Nephron (organoid): ENCODE measurements around the gene TFAP2E.

Experiments used
- H3K27ac Mint-ChIP-seq, 3 experiments: 2 replicates each; pipeline ENCODE4 v1.8.0; 2020; ENCODE audit warnings: mixed read lengths in 3 of 3, mild to moderate bottlenecking in 2 of 3, moderate library complexity in 1 of 3
- H3K27me3 Mint-ChIP-seq: 2 replicates; pipeline ENCODE4 v1.8.0; 2021; ENCODE audit warnings: low read depth, mild to moderate bottlenecking, moderate library complexity, mixed read lengths
- H3K36me3 Mint-ChIP-seq: 2 replicates; pipeline ENCODE4 v1.8.0; 2020; ENCODE audit warnings: low read depth, mixed read lengths
- H3K4me1 Mint-ChIP-seq: 2 replicates; pipeline ENCODE4 v1.8.0; 2020; ENCODE audit warnings: mixed read lengths
- H3K4me3 Mint-ChIP-seq, 3 experiments: 2 replicates each; pipeline ENCODE4 v1.8.0; 2020; ENCODE audit warnings: mild to moderate bottlenecking in 3 of 3, mixed read lengths in 3 of 3, moderate library complexity in 2 of 3
- H3K9me3 Mint-ChIP-seq: 2 replicates; pipeline ENCODE4 v1.8.0; 2020; ENCODE audit warnings: mixed read lengths
- TF ChIP-seq, protein P1 (sequence below), 3 experiments: fragments of 200-600 bp; sonication (generic); IDR thresholded peaks; one replicate each; pipeline ENCODE4 v1.5.0; 2021; ENCODE audit warnings: antibody characterized with exemption in 3 of 3; ENCODE audit not compliant: unreplicated experiment in 3 of 3

TFAP2E gene

DNA sequence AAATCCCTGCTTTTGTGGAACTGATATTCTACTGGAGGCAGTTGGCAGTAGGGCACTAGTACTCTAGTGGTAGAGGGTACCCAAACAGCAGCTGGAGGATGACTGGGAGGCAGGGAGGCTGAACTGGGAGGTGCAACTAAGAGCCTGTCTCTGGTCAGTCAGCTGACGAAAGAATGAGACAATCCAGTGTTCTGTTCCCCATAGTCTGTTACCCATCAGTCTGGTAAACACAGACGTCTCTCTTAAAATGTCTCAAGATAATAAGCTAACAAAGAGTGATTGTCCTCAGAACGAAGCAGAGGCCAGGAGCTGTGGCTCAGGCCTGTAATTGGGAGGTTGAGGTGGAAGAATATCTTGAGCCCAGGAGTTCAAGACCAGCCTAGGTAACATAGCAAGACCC is 30.4 kb downstream of the TFAP2E start:
- H3K27me3 Mint-ChIP-seq: no peaks in the 10 kb centered on the region
- H3K4me1 Mint-ChIP-seq: peaks cover 14% of the 10 kb centered on the region
- H3K36me3 Mint-ChIP-seq: peaks cover 69% of the 10 kb centered on the region
- TF ChIP-seq, protein P1, sequence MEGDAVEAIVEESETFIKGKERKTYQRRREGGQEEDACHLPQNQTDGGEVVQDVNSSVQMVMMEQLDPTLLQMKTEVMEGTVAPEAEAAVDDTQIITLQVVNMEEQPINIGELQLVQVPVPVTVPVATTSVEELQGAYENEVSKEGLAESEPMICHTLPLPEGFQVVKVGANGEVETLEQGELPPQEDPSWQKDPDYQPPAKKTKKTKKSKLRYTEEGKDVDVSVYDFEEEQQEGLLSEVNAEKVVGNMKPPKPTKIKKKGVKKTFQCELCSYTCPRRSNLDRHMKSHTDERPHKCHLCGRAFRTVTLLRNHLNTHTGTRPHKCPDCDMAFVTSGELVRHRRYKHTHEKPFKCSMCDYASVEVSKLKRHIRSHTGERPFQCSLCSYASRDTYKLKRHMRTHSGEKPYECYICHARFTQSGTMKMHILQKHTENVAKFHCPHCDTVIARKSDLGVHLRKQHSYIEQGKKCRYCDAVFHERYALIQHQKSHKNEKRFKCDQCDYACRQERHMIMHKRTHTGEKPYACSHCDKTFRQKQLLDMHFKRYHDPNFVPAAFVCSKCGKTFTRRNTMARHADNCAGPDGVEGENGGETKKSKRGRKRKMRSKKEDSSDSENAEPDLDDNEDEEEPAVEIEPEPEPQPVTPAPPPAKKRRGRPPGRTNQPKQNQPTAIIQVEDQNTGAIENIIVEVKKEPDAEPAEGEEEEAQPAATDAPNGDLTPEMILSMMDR (IDR thresholded peaks at IDR 0.05; ENCODE audit: unreplicated experiment in 3 of 3): no peak
- no peak overlapping the region for H3K27ac Mint-ChIP-seq
- peaks cover 7% of the 10 kb centered on the region for H3K9me3 Mint-ChIP-seq
- no peak overlapping the region for H3K4me3 Mint-ChIP-seq

DNA sequence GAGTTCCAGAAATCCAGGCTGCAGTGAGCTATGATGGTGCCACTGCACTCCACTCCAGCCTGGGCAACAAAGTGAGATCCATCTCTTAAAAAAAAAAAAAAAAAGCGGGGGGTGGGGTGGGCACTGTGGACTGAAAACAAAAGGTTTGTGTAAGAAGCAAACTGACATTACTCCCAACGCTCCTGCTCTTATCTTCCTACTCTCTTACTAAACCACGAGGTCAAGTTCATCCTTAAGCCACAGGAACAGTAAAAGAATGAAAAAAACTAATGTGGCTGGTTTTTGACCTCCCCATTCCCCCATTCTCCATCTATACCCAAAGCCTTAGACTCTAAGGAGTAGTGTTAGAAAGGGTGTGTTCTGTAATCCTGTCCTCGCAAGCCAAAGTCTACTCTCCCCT is 30.8 kb downstream of the TFAP2E start:
- TF ChIP-seq, protein P1 (IDR thresholded peaks at IDR 0.05; ENCODE audit: unreplicated experiment in 3 of 3): no peak
- no peak overlapping the region for H3K27ac Mint-ChIP-seq

DNA sequence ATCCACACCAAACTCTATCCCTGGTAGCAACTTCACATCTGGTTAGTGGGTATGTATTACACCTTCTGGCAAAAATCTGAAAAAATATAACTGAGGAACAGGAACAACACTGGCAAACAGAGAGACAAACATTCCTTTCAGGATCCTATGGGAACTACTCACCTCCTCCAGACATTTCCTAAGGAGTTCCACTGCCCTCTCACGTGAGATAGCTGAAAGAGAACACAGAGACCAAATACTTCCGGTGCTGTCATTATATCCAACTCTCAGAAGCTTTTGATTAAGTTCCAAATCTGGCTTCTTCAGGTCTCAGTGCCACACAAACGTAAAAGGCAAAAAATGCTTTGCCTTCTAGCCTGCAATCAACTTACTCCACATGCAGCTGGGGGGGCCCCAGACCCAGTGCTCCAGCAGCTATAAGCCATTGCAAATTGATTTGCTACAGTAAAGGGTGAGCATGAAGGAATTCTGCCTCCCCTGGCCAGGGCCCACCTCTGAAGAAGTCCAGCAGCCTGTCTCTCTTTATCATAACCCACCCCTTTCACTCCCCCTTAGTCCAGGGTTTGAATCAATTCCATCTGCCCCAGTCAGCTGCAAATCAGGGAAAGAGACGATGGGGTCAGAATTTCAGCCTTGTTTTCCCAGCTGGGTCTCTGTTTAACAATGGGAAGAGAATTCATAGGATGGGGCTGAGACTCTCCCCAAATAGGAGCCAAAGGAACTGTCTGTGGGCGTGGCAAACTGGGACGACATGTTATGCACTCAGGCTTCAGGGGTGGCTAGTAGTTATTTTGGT is 32.2 kb downstream of the TFAP2E start:
- TF ChIP-seq, protein P1 (IDR thresholded peaks at IDR 0.05; ENCODE audit: unreplicated experiment in 3 of 3): no peak
- Mint-ChIP-seq H3K4me1 (peaks cover 14% of the 10 kb centered on the region), H3K9me3 (peaks cover 7% of the 10 kb centered on the region), H3K27me3 (no peaks in the 10 kb centered on the region), H3K27ac (peak overlapping the region in 2 of 3 experiments; percentile 9 to 61), H3K36me3 (peaks cover 72% of the 10 kb centered on the region), H3K4me3 (no peak overlapping the region)

More for the DNA sequence above, 30.8 kb downstream of the TFAP2E start:
- Mint-ChIP-seq H3K27me3 (no peaks in the 10 kb centered on the region), H3K4me3 (no peak overlapping the region), H3K9me3 (peaks cover 7% of the 10 kb centered on the region), H3K4me1 (peaks cover 14% of the 10 kb centered on the region), H3K36me3 (peaks cover 73% of the 10 kb centered on the region)

DNA sequence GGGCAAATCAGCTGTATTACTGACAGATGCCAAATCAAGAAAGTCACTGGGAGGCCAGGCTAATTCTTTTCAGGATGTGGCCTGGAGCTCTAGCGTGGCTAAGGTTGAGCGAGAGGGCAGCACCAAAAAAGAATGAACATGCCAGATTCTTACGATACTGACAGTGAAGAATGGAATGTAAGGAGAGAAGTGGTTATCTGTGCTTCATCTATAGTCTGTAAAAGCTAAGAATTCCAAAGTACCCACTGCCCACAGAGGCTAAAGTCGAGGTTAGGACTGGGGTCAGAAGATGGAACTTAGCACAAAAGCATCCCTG is 32.7 kb downstream of the TFAP2E start:
- Mint-ChIP-seq H3K27me3 (no peaks in the 10 kb centered on the region), H3K4me3 (no peak overlapping the region), H3K4me1 (peaks cover 14% of the 10 kb centered on the region), H3K9me3 (peaks cover 7% of the 10 kb centered on the region), H3K27ac (peak overlapping the region in 2 of 3 experiments; percentile 9 to 61), H3K36me3 (peaks cover 70% of the 10 kb centered on the region)
- TF ChIP-seq, protein P1 (IDR thresholded peaks at IDR 0.05; ENCODE audit: unreplicated experiment in 3 of 3): no peak

DNA sequence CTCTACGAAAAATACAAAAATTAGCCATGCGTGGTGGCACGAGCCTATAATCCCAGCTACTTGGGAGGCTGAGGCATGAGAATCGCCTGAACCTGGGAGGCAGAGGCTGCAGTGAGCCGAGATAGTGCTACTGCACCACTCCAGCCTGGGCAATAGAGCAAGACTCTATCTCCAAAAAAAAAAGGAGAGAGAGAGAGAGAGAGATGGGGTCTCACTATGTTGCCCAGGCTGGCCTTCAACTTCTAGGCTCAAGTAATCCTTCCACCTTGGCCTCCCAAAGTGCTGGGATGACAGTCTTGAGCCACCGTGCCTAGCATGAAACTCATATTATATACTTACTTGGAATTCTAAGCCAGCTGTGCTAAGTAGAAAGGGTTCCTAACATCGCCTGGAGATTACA is 38.5 kb downstream of the TFAP2E start:
- Mint-ChIP-seq H3K27me3 (no peaks in the 10 kb centered on the region), H3K4me1 (no peaks in the 10 kb centered on the region), H3K4me3 (no peak overlapping the region), H3K27ac (no peak overlapping the region), H3K36me3 (peaks cover 49% of the 10 kb centered on the region), H3K9me3 (peaks cover 6% of the 10 kb centered on the region)
- TF ChIP-seq, protein P1 (IDR thresholded peaks at IDR 0.05; ENCODE audit: unreplicated experiment in 3 of 3): no peak

DNA sequence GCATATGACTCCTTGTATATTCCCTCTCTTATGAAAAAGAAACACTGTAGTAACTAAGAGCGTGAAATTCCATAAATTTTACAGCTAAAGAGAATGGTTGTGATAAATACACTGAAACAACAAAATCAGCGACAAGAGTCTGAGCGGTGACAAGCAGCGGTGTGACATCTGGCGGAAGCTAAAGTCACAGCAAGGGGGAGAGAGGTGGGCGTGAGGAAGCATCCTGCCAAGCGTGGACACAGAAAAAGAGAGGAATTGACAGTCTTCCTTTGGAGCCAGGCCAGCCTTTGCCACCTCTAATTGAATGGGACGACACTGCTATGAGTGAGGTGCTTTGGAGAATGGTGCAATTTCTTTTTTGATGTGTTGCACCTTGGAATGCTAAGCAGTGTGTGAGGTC is 42.3 kb downstream of the TFAP2E start:
- H3K4me1 Mint-ChIP-seq: no peaks in the 10 kb centered on the region
- peaks cover 41% of the 10 kb centered on the region for H3K36me3 Mint-ChIP-seq
- no peak overlapping the region for H3K27ac Mint-ChIP-seq
- H3K27me3 Mint-ChIP-seq: no peaks in the 10 kb centered on the region
- H3K9me3 Mint-ChIP-seq: no peaks in the 10 kb centered on the region
- H3K4me3 Mint-ChIP-seq: no peak overlapping the region
- TF ChIP-seq, protein P1 (IDR thresholded peaks at IDR 0.05; ENCODE audit: unreplicated experiment in 3 of 3): no peak
